NCI-H526 (cell line): ENCODE data around the gene ARL10.
A peak's percentile ranks its signal among the peaks of the same experiment; 100 is the strongest.
"Not testable (repeated sequence)": the region's sequence is repeated elsewhere in the genome, so short reads cannot be mapped to it uniquely, and the experiment has no call there.

ENCODE experiments used
- DNase-seq, 2 experiments: peaks; one replicate each; lab custom pipeline; 2025; lab: John Stamatoyannopoulos, UW

Gene ARL10

GRCh38 chr5:176388444-176389134 is 23.3 kb downstream of the ARL10 start, which contains the start of the genes HIGD2A and NOP16:
Gene HIGD2A (plus strand): TSS chr5:176388751. CDS start chr5:176388820, 69 bp downstream.
Gene NOP16 (minus strand): TSS chr5:176388598. CDS start chr5:176388539, 59 bp downstream.
- DNase-seq = peak; percentile 95 to 98

- DNase-seq = peak in 1 of 2 experiments; percentile 53
These were observed 24.1 kb downstream of the ARL10 start for GRCh38 chr5:176389135-176390123.

DNA sequence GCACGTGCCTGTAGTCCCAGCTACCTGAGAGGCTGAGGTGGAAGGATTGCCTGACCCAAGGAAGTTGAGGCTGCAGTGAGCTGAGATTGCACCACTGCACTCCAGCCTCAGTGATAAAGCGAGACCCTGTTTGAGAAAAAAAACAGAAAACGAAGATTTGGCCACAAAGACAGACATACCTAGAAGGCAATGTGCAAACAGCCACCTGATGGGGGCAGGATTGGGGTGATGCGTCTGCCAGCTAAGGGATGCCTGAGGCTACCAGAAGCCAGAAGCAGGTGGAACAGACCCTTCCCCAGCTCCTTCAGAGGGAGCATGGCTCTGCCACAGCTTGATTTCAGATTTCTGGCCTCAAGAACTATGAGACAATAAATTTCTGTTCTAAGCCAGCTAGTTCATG is 26.2 kb downstream of the ARL10 start:
- no peak for DNase-seq

DNA sequence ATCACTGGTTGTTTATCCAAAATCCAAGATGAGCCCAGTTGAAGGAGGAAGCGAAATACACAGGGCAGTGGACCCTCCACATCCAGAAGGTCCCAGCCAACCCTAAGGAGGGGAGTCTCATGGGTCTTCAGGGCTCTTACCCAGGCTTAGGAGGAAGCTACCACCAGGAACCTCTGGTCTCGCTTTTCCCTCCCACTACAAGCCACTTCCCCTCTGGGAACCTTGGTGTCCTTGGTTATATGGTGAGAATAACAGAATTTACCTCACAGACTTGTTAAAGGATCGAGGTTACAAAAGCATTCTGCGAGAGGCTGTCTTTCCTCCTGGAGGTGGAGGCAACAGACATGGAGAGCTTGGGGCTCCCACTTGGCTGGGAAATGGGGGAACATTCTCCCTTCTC is 26.7 kb downstream of the ARL10 start:
- DNase-seq = no peak

GRCh38 chr5:176392526-176392925 is 27.2 kb downstream of the ARL10 start:
- no peak for DNase-seq

DNA sequence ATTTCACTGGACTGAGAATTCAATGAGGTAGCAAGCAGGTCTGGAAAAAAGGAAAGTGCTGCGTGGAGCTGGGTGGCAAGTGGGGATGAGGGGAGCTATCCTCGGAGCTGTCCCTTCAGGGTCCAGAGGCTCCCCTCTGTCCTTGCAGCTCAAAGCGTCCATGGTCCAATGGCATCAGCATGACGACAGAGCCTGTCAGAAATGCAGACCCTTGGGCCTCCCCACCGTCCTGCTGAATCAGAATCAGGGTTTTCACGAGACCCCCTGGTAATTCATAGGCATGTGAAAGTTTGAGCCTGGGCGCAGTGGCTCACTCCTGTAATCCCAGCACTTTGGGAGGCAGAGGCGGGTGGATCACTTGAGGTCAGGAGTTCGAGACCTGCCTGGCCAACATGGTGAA is 28.8 kb downstream of the ARL10 start:
- no peak for DNase-seq

GRCh38 chr5:176394881-176395675 is 29.8 kb downstream of the ARL10 start:
- DNase-seq = no peak

- no peak for DNase-seq
These were observed 31.0 kb downstream of the ARL10 start for GRCh38 chr5:176396330-176396729.

- no peak for DNase-seq
These were observed 32.6 kb downstream of the ARL10 start for GRCh38 chr5:176397736-176398420.

- no peak for DNase-seq
These were observed 35.3 kb downstream of the ARL10 start for GRCh38 chr5:176400382-176401156.

DNA sequence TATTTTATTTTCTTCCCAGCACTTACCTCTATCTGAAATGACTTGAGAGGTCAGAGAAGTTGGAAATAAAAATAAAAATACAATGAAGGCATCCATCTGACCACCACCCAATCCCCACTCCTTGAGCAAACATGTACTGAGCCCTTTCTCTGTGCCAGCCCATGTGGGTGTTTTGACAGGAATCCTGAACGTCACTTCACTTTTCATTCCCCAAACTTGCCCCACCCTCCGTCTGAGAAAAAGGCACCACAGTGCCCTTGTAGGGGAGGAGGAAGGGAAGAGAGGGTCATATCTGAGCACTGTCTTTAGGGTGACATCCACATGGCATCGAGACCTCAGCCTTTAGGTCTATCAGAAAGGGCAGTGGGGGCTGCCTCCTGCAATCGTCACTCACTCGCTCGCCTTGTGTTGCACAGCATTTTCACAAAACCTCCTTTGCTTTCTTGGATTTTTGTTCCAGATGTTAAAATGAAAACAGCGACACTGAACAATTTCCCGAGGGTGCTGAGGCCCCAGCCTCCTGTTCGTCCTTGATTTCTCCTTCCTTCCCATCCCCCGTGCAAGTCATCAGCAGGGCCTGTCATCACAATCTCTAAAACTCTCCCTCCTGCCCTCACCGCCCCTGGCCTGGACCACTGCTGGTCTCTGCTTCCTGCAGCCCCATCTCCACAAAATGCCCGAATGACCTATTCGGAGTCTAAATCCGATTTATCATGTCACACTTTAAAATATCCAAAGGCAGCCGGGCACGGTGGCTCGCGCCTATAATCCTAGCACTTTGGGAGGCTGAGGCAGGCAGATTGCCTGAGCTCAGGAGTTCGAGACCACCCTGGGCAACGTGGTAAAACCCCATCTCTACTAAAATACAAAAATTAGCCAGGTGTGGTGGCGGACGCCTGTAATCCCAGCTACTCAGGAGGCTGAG is 36.3 kb downstream of the ARL10 start:
- no peak for DNase-seq

GRCh38 chr5:176405656-176406435 is 40.6 kb downstream of the ARL10 start:
- no peak for DNase-seq

GRCh38 chr5:176406436-176407052 is 41.3 kb downstream of the ARL10 start:
- no peak for DNase-seq

DNA sequence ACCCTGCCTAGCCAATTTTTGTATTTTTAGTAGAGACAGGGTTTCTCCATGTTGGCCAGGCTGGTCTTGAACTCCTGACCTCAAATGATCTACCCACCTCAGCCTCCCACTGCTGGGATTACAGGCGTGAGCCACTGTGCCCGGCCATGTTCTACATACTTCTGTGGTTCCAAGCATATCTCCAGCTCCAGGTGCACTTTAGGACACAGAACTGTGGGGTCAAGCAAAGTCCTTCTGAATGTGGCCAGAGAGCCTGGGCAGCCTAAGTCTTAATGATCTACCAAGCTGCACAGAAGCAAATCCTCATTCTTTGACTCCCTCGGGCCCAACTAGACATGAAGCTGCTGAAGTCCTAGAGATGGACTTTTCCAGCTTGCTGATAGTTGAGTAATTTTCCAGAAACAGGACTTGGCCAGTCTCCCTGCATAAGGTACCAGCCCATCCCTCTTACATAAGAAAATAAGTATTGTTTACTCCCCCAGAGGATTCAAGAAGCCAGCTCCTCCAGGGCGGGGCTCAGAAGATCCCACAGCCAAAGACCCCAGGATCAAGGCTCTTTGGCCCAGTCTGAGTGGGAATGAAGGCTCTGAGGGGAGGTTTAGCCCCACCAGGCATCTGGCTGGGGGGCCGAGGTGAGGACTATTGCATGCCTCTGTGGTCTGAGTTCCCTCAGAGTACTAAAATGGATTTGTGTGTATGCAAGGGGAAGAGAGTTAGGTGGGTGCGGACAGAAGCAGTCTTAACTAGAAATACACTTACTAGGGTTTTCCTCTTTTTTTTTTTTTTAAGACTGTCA is 42.4 kb downstream of the ARL10 start:
- no peak for DNase-seq

- DNase-seq = not testable (repeated sequence)
These were observed 42.9 kb downstream of the ARL10 start for GRCh38 chr5:176408252-176408573.

- DNase-seq = no peak
These were observed 43.3 kb downstream of the ARL10 start for GRCh38 chr5:176408590-176408989.

- no peak for DNase-seq
These were observed 44.5 kb downstream of the ARL10 start for GRCh38 chr5:176409765-176410164.
